ENCODE measurements around the gene NR5A1.

NR5A1 gene

DNA sequence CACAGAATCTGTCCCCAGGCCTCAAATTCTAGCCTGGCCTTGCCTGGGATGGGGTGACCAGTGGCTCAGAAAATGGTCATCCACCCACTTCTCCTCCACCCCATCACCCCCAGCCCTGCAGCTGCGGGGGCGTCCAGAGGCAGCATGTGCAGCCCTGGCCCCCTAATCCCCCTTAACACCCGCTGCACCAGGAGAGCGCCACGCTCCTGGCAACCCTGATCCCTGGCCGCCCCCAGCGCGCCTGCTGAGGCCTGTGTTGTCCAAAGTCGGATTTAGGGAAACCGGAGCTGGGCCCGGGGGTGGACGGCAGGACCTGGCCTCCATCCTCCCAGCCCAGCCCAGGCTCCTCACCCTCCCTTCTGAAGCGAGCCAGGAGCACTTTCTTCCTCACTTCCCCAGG is 22.0 kb downstream of the NR5A1 start:
- in situ Hi-C loops (cut with MboI; ENCODE audit: low sequenced_read_pairs), result no loop called here

DNA sequence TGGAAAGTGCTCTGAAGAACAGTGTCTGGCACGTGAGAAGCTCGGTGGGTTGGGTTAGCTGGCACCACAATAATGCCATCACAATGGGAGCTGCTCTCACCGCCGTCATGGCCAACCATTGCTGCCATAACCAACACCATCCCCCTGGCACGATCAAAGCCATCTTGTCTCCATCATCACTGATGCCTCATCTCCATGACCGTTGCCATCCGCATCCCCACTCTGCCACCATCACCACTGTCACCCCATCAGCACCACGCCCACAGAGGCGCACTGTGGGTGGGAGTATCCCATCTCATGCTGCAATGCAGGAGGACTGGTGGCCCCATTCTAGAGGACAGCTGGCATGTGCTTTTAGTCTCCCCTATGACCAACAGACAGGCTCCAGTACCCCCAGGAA is 23.7 kb downstream of the NR5A1 start:
- in situ Hi-C loops (cut with MboI; ENCODE audit: low sequenced_read_pairs), result no loop called here

DNA sequence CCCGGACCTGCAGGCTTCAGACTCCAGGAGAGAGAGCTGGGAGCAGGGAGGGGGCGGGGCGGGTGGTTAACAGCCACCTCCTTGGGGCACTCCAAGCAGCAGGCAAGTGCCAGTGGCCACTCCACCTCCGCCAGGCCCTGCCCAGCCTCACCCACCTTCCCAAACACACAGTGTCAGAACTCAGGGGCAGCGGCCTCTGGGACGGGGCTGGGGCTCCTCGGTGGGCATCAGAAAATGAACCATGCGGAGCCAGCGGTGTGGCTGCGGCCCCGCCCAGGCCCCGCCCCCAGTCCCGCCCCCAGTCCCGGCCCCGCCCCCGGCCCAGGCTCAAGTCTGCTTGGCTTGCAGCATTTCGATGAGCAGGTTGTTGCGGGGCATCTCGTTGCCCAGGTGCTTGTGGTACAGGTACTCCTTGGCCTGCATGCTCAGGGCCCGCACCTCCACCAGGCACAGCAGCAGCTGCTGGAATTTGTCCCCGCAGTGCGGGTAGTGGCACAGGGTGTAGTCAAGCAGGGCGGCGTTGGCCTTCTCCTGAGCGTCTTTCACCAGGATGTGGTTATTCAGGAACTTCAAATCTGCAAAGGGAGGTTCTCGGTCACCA is 24.7 kb downstream of the NR5A1 start:
- in situ Hi-C loops (cut with MboI; ENCODE audit: low sequenced_read_pairs), result no loop called here

DNA sequence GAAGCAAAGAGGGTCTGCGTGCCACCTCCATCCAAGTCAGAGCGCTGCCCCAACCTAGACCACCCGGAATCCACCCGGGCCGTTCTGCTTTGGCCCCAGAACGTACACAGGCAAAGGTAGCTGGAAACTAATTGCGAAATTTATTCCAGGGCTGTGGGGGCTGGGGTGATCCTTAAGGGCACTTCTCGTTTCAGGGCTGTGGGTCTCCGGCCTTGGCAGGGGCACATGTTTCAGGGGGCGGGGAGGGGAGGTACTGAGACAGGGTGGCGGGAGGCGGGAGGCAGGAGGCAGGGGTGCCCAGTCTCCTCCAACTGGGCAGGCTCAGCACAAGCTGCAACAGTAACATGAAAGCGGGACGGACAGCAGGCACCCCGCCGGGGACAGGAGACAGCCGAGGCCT is 26.1 kb downstream of the NR5A1 start:
- in situ Hi-C loops (cut with MboI; ENCODE audit: low sequenced_read_pairs), result no loop called here

DNA sequence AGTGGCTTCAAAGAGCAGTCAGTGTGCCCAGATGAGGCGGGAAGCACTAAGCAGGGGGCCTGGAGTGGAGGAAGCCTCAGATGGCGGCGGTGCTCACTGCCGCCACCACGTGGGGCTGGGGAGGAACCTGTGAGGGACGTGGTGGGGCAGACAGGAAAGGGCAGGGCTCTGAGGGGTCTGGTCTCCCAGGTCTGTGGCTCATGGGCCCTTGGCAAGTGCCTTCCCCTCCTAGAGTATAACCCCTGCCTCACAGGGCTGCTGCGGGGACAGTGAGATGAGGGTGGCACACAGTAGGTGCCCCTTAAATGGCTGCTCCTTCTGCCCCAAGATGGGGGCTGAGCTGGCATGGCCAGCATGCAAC is 26.6 kb downstream of the NR5A1 start:
- in situ Hi-C loops (cut with MboI; ENCODE audit: low sequenced_read_pairs), result no loop called here

DNA sequence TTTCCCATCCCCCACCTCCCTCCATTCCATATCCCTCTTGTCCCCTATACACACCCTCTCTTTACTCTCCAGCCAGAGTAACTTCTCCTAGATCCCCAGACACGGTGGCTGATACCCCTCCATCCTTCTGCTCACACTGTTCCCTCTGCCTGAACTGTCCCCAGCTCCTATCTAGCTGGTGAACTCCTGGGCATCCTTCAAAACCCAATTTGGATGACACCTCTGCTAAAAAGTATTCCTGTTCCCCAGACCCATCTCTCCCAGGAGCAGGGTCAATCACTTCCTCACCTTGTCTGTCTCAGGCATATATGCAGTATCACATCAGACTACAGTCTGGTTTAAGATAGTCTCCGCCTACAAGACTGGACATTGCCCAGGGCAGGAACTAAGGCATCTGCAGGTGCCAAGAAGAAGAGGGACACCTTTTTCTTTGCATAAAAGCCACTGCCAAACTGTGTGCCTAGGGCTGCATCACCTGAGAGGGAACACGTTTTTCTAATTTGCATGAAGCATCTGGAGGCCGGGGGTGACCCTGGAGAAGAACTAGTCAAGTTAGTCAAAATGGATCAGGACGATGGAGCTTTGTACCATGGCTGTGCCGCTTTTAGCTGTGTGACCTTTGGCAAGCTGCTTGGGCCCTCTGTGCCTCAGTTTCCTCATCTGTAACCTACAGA is 27.1 kb downstream of the NR5A1 start:
- in situ Hi-C loops (cut with MboI; ENCODE audit: low sequenced_read_pairs), result no loop called here

DNA sequence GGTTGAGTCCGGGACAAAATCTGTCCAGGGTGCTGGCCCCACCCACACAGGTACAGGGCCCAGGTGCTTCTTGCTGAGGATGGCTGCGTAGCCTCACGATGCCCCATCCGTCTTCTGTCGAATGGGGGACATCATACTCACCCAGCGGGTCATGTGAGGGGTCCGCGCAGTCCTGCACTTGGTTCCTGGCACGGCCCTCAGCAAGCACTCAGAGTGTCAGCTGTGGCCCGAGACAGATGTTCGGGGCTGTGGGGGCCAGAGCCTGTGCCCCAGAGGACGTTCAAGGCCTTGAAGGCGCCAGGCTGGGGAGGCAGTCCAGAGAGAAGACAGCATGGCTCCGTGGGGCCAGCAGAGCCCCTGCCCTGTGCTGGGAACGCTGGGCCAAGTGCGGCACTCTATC is 27.8 kb downstream of the NR5A1 start:
- in situ Hi-C loops (cut with MboI; ENCODE audit: low sequenced_read_pairs), result no loop called here

DNA sequence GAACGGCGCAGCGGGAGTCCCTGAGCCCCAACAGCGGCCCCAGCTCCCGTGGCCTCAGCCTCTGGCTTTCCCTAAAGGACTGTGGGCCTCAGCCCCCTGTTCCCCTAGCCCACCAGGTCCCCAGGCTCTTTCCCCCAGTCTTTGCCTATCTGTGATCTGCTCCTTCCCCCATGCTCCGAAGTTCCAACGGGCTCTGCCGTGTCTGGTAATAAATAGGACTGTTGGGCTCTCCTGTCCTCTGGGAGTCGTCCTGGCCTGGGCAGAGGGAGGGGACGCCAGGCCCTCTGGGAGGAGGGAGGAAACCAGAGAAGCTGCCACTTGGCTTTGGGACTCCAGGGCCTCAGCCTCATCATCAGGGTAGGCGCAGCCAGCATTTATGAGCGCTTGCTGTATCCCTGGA is 28.8 kb downstream of the NR5A1 start:
- in situ Hi-C loops (cut with MboI; ENCODE audit: low sequenced_read_pairs), result no loop called here

DNA sequence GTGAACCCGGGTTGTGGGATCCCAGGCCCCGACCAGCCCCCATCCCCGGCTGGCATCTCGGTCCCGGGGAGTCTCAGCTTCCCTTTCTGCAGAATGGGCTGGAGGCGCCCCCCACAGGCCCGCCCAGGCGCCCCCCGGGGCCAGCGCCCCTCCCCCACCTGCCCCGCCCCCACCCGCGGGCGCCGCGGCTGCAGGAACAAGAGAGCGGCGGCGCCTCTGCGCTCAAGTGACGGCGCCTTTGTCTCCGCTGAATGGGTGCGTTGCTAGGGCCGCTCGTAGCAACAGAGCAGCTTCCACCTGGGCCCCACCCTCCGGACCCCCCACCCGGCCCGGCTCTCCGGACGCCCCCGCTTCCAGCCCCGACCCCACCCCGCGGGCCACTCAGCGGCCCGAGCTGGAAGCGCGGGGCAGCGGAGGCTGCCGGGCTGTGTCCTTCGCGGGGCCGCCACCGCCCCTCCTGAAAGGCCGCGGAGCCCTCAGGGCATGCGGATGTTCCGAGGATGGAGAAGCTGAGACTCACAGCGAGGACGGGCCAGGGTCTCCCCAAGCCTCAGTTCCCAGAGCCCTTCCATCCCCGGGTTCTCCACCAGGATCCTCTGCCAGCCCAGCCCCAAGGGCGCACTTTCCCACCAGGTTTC is 29.4 kb downstream of the NR5A1 start:
- in situ Hi-C loops (cut with MboI; ENCODE audit: low sequenced_read_pairs), result no loop called here

DNA sequence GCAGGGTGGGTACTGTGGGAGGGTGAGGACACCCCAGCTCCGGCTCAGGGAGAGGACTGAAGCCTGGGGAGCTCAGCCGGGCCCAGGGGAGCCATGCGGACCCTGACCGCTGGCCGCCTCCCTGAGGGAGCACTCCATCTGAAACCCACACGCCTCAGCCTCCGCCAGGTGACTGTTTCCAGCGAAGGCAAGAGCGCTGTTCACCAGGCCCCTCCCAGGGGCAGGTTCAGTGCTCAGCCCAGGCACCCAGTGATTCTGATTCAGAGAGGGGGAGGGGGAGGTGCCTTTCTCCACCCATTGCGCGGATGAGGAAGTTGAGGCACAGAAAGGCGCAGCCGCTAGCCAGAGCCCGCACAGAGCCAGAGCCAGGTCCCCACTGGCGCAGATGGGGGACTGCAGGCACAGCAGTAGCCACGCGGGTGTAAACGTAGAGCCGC is 30.0 kb downstream of the NR5A1 start:
- in situ Hi-C loops (cut with MboI; ENCODE audit: low sequenced_read_pairs), result no loop called here

DNA sequence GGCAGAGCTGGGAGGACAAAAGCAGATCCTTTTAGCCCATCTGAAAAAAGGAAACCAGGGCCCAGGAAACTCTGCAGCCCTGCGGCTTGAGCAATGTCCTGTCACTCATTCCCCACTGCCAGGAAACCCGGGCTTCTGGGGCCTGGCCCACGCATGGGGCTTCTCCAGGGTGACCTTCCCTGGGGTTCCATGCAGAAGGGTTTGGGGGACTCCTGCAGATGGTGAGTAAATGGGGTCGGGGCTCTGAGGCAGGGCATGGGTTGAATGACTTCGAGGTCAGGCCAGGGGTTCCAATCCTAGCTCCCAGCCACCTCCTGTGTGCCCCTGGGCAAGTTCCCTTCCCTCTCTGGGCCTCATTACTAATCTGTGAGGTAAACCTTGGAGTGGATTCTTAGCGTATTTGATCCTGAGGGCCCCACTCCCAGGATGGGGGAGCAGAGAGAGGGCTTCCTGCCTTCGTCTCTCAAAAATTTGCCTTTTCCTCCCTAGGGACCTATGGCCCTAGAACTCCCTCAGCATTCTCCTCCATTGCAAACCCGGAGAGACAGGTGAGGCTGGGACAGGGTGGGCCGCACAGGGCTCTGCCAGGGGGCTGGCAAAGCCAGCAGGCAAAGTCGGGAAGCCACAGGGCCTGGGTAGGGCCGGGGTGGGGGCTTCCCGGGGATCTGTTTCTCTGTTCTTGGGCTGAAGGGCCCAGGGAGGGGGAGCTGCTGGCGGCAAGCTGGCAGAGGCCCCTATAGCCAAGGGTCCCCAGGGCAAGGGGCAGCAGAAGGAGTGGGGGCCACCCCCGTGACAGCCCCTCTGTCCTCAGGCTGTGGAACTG is 31.1 kb downstream of the NR5A1 start:
- in situ Hi-C loops (cut with MboI; ENCODE audit: low sequenced_read_pairs), result no loop called here

DNA sequence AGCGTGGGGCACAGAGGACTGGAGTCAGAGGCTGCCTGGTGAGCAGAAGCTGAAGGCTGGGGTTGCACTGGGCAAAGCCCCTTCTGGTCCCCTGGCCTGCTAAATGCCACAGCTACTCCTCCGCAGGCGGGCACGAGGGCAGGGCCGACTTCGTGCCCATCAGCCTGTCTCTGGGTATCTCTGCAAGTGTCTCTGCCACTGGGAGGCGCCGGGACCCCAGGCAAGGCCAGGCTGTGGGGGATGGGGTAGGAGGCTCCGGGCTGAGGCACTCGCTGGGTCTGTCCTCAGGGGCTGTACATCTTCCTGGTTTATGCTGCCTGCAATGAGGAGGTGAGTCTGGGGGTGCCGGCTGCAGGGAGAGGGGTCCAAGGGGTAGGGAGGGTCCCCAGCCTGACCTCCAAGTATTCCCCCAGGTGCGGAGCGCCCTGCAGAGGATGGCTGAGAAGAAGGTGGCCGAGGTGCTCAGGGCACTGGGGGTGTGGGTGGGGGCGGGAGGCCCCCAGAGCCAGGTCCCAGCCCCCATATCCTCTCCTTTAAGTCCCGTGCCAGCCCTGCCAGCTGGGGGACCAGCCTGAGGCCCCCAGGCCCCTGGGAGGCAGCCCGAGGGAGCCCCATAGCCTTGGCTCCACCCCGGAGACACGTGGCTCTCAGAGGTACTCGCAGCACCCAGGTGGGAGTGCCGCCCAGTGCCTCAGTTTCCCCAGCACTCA is 31.9 kb downstream of the NR5A1 start:
- in situ Hi-C loops (cut with MboI; ENCODE audit: low sequenced_read_pairs), result no loop called here

DNA sequence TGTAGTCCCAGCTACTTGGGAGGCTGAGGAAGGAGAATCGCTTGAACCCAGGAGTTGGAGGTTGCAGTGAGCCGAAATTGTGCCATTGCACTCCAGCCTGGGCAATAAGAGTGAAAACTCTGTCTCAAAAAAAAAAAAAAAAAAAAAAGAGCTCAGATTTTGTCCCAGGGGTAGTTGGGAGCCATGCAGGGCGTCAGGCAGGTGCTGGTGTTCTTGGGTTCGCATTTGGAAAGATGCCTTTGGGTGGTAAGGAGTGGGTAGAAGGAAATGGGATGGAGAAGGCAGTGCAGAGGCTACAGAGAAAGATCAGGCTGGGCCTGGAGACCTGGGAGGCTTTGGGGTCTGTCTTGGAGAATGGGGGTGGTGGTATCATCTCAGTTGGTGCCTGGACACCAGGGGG is 33.0 kb downstream of the NR5A1 start:
- in situ Hi-C loops (cut with MboI; ENCODE audit: low sequenced_read_pairs), result no loop called here

DNA sequence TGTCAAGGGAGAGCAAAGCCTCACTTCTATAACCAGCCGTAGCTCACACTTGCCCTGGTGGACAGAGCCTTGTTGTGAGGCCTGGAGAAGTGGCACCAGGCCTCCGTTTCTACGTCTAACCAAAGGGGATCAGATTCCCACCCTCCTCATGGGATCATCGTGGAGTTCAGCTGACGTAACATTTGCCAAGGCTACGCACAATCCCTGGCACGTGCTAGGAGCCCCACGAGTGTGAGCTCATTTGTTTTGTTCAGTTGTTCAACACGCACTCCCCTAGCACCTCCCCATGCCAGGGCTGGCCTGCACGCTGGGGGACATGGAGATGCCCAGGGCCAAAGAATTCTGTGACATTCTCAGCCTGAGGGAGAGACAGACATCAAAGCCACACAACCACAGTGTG is 33.9 kb downstream of the NR5A1 start:
- in situ Hi-C loops (cut with MboI; ENCODE audit: low sequenced_read_pairs), result no loop called here

DNA sequence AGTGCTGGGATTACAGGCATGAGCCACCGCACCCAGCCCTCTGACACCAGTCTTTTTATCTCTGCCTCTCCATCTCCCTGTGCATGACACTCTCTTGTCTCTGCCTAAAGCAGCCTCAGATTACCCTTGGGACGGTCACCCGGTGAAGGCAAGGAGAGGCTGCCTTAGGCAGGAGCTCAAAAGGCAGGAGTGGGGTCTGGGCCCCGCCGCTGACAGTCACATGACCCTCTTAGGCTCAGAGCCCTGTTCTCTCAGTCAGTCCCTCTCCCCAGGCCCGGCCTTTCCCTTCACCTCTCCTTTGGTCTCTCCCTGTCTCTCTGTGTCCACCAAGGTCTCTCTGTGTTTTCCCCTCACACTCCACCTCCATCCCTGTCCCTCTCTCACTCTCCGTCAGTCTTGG is 34.4 kb downstream of the NR5A1 start:
- in situ Hi-C loops (cut with MboI; ENCODE audit: low sequenced_read_pairs), result no loop called here

DNA sequence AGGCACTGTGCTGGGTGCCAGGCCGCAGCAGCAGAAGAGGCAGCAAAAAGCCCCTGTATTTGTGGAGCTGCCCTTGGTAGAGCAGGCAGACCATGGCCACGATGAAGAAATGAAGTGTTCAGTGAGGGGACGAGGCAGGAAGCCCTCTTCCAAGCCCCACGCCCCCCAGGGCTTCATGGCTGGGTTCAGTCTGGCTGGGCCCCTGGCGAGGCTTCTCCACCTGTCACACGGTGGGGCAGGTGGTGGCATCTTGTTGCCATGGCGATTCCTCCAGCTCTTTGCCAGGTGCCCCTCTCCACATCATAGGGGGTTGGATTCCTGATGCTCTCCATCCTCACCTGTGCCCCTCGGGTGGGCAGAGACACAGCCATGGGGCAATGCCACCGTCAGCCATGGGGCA is 35.4 kb downstream of the NR5A1 start:
- in situ Hi-C loops (cut with MboI; ENCODE audit: low sequenced_read_pairs), result no loop called here

DNA sequence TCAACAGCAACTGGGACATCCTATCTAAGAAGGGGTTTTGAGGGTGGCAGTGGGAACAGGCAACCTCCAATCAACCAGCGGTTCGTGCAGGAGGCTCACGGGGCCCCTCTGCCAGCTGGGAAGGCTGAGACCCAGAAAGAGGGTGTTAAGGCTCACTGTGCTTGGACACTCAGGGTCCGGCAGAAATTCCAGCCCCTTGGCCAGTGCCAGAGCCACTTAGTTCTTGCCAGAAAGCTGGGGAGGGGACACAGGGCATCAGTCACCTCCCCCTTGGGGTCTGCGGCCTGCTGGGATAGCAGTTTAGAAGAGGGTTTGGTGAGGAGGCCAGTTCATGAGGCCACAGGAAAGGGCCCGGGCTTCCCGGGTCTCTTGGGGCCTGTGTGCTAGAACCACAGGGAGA is 36.5 kb downstream of the NR5A1 start:
- in situ Hi-C loops (cut with MboI; ENCODE audit: low sequenced_read_pairs), result no loop called here

DNA sequence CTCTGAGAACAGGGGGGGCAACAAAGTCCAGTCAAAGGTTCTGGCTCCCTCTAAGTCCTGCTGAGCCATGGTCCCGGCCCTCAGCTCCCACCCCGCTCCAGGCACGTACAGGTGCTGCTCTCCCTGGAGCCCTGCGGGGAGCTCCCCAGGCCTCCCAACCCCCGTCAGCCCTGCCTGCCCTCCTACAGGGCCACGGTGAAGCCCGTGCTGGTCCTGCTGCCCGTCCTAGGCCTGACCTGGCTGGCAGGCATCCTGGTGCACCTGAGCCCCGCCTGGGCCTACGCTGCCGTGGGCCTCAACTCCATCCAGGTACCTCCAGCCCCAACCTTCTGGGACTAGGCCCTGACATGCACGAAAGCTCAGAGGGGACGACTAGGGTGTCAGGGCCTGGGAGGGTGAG is 36.9 kb downstream of the NR5A1 start:
- in situ Hi-C loops (cut with MboI; ENCODE audit: low sequenced_read_pairs), result no loop called here

DNA sequence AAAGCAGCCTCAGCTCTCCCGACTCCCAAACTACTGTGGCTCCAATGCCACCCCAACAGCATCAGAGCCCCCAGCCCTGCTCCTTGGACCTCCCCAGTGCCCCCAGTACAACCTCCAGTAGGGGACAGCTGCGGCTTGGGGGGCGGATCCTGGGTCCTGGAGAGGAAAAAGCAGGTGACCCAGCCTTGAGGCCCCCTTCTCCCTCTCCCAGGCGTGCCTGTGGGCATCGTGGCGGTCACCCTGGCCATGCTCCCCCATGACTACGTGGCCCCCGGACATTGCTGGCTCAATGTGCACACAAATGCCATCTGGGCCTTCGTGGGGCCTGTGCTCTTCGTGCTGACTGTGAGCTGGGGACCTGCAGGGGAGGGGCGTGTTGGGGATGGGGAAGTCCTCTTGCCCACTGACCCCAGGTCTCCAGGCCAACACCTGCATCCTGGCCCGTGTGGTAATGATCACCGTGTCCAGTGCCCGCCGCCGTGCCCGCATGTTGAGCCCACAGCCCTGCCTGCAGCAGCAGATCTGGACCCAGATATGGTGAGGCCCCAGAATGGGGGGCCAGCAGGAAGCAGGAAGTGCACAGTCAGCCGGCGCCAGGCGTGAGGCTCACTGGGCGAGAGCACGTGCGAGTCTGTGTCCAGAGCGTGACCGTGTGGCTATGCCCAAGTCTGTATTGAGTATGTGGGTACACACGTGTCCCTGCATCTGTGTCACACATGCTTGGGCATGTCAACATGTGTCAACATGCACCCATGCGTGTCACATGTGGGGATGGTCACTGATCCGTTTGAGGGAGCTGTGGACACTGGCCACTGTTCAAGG is 38.0 kb downstream of the NR5A1 start:
- in situ Hi-C loops (cut with MboI; ENCODE audit: low sequenced_read_pairs), result no loop called here

DNA sequence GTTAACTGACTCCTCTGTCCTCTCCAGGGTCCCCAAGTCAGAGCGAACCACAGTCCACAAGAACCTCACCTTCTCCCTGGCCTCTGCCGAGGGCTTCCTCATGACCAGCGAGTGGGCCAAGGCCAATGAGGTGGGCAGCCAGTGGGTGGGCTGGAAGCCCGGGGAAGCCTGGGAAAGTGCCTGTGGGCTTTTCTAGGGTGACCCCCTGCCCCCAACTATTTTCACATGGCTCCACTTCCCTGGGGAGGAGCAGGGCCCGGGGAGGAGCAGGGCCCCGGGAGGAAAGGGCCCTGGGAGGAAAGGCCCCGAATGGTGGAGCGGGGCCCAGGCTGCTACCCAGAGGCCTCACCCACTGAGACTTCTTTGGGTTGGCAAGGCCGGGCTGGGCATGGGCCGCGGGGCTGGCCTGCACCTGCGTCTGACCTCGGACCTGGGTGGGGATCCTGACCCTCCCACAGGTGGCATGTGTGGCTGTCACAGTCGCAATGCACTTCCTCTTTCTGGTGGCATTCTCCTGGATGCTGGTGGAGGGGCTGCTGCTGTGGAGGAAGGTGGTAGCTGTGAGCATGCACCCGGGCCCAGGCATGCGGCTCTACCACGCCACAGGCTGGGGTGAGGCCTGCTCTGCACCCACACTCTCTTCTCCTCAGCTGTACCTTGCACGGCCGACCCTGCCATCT is 39.0 kb downstream of the NR5A1 start:
- in situ Hi-C loops (cut with MboI; ENCODE audit: low sequenced_read_pairs), result no loop called here
